NCI-H2029 (cell line): ENCODE measurements around the gene VSTM5.
"Not testable (repeated sequence)": the region's sequence is repeated elsewhere in the genome, so short reads cannot be mapped to it uniquely, and the experiment has no call there.

Experiments
- DNase-seq: peaks from one replicate; lab custom pipeline; 2025; lab: John Stamatoyannopoulos, UW

VSTM5 gene

GRCh38 chr11:93850594-93851018, at the start of gene VSTM5:
Gene VSTM5 (minus strand): TSS chr11:93850618. CDS start chr11:93850502, 116 bp downstream.
- DNase-seq: peak; percentile 19

- peak; percentile 26 for DNase-seq
These were observed 44.9 kb upstream of the VSTM5 start for GRCh38 chr11:93895106-93895862.

- DNase-seq: no peak
These were observed 40.1 kb upstream of the VSTM5 start for GRCh38 chr11:93890391-93891051.

- no peak for DNase-seq
These were observed 36.7 kb upstream of the VSTM5 start for GRCh38 chr11:93887111-93887510.

GRCh38 chr11:93879114-93879513, 28.7 kb upstream of the VSTM5 start:
- DNase-seq: not testable (repeated sequence)

- DNase-seq: no peak
These were observed 25.2 kb upstream of the VSTM5 start for GRCh38 chr11:93875637-93876036.

- DNase-seq: no peak
These were observed 21.1 kb upstream of the VSTM5 start for GRCh38 chr11:93871526-93871925.

GRCh38 chr11:93870616-93871015, 20.2 kb upstream of the VSTM5 start:
- no peak for DNase-seq

GRCh38 chr11:93869830-93870229, 19.4 kb upstream of the VSTM5 start:
- no peak for DNase-seq

- not testable (repeated sequence) for DNase-seq
These were observed 18.0 kb upstream of the VSTM5 start for GRCh38 chr11:93868404-93868803.

- DNase-seq: no peak
These were observed 11.4 kb upstream of the VSTM5 start for GRCh38 chr11:93861808-93862207.

- no peak for DNase-seq
These were observed 7.8 kb upstream of the VSTM5 start for GRCh38 chr11:93858121-93858775.

- peak; percentile 63 for DNase-seq
These were observed 7.1 kb upstream of the VSTM5 start for GRCh38 chr11:93857413-93858120.

GRCh38 chr11:93852242-93852641, 1.8 kb upstream of the VSTM5 start:
- DNase-seq: no peak

GRCh38 chr11:93849751-93850593, 446 bp downstream of the VSTM5 start:
- DNase-seq: no peak

GRCh38 chr11:93849201-93849600, 1.2 kb downstream of the VSTM5 start:
- DNase-seq: no peak

- DNase-seq: no peak
These were observed 4.0 kb downstream of the VSTM5 start for GRCh38 chr11:93846411-93846810.

- no peak for DNase-seq
These were observed 5.0 kb downstream of the VSTM5 start for GRCh38 chr11:93845181-93846092.

- no peak for DNase-seq
These were observed 5.8 kb downstream of the VSTM5 start for GRCh38 chr11:93844568-93844967.

- no peak for DNase-seq
These were observed 6.5 kb downstream of the VSTM5 start for GRCh38 chr11:93843906-93844305.
